Stimulated activated naive CD8-positive, alpha-beta T cell treated with anti-CD3 and anti-CD28 coated beads, Interleukin-15, amount 100 ng/mL, for 72 hours (primary cell): Measurements from ENCODE around the gene NFASC.

Source experiments
- ATAC-seq: fragments of 150-1000 bp; cut with Tn5 transposase; 2 replicates; pipeline ENCODE4 v1.10.0; 2021; ENCODE audit warnings: mild to moderate bottlenecking, moderate library complexity
- DNase-seq, 2 donors: peaks; one replicate each; pipeline ENCODE4 v3.0.0; 2021 to 2022
- H3K27ac Mint-ChIP-seq, 2 donors: one replicate each; pipeline ENCODE4 v1.8.0; 2022; ENCODE audit warnings: mild to moderate bottlenecking in 2 of 2, mixed read lengths in 2 of 2, moderate library complexity in 2 of 2
- H3K27me3 Mint-ChIP-seq: one replicate; pipeline ENCODE4 v1.8.0; 2022; ENCODE audit warnings: mixed read lengths
- H3K4me1 Mint-ChIP-seq: one replicate; pipeline ENCODE4 v1.8.0; 2022; ENCODE audit warnings: mild to moderate bottlenecking, mixed read lengths
- H3K4me3 Mint-ChIP-seq, 2 donors: one replicate each; pipeline ENCODE4 v1.8.0; 2022; ENCODE audit warnings: mild to moderate bottlenecking in 2 of 2, mixed read lengths in 2 of 2, moderate library complexity in 1 of 2
- H3K9me3 Mint-ChIP-seq, 2 donors: one replicate each; pipeline ENCODE4 v1.8.0; 2022; ENCODE audit warnings: mixed read lengths in 2 of 2

The NFASC gene

DNA sequence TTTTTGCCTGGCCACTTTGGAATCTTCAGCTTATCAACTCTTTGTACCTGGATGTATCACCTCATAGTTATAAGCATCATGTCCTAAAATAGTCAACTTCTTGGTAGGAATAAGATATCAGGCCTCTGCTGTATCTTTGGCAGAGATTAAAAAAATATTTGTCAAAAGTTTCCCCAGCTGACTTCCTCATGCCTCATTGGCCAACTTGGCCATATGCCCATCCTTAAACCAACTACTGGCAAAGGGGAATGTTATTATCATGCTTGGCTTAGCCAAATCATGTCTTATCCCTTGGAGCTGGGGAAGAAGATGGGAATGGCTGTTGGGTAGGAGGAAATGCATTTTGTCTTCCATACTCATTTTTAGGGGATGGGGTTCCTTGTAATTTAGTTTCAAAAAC lies 23.4 kb downstream of the NFASC start:
- Mint-ChIP-seq H3K9me3 (no peaks in the 10 kb centered on the region), H3K27ac (no peak overlapping the region), H3K4me3 (no peak overlapping the region), H3K4me1 (peaks cover 5% of the 10 kb centered on the region), H3K27me3 (peaks cover 47% of the 10 kb centered on the region)
- DNase-seq = no peak
- no peak for ATAC-seq

DNA sequence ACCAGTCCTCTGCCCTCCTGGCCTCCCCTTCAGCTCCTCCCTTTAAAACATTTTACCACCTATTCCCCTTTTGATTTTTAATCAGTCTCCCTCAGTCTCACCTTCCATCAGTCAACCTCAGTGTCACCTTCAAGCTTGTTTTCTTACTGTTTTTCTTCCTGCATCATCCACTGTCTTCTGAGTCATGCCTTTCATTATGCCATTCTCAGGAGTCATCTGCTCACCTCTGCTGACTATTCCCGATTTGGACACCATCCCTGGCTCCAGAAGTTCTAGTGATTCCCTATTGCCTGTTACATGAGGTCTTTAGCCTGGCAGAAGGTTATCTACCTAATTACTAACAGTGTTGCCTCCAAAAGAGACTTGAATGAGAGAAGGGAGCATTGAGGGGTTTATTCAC lies 23.9 kb downstream of the NFASC start:
- H3K4me3 Mint-ChIP-seq = no peak overlapping the region
- H3K27me3 Mint-ChIP-seq = peaks cover 48% of the 10 kb centered on the region
- no peaks in the 10 kb centered on the region for H3K9me3 Mint-ChIP-seq
- ATAC-seq (no peak), DNase-seq (no peak)
- H3K27ac Mint-ChIP-seq = no peak overlapping the region
- peaks cover 5% of the 10 kb centered on the region for H3K4me1 Mint-ChIP-seq

DNA sequence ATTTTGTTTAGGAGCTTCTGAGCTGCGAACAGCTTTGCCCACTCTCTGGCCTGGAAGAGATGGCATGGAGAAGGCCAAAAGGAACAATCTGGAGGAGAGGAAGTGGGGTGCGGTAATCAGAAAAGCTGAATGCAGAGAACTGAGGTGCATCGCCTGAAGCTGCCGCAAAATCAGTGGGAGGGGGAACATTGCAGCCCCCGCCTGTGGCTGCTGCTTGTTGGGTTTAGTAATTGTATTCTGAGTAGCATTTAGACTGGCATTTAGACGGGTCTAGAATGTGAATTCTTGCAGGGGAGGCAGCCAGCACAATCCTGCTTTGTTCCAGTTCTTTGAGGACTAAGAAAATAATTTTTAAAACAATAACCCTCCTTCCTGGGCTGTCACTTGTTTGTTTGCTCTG lies 25.4 kb downstream of the NFASC start:
- Mint-ChIP-seq H3K9me3 (no peaks in the 10 kb centered on the region), H3K4me3 (no peak overlapping the region), H3K27ac (no peak overlapping the region), H3K4me1 (no peaks in the 10 kb centered on the region), H3K27me3 (peaks cover 57% of the 10 kb centered on the region)
- no peak for DNase-seq
- no peak for ATAC-seq

DNA sequence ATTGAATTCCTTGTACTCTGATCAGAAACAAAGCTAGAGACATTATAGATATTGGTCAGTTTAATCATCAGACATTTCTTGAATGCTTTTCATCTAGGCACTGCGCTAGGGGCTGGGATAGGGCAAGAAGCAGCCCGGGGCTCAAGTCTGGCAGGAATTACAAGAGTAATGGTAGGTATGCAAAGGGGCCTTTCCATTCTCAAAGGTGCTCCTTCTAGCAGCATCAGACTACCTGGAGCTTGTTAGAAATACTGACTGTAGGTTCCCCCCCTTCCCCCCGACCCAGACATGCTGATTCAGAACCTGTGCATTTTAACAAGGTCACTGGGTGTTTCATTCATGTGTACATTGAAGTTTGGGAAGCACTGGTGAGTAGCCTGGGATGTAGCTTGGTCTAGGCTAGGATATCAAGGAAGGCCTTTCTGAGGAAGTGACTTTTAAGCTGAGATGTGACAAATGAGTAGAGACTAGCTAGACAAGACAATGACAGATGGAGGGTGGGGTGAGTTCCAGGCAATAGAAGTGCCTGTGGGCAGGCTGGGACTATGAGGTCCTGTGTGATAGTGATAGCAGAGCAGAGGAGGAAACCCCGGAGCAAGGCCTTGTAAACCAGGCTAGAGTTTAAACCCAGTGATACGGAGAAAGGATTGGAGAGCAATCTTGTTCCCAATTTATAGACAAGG lies 26.3 kb downstream of the NFASC start:
- Mint-ChIP-seq H3K4me1 (no peaks in the 10 kb centered on the region), H3K9me3 (no peaks in the 10 kb centered on the region), H3K27ac (no peak overlapping the region), H3K4me3 (no peak overlapping the region), H3K27me3 (peaks cover 66% of the 10 kb centered on the region)
- DNase-seq = no peak
- no peak for ATAC-seq

DNA sequence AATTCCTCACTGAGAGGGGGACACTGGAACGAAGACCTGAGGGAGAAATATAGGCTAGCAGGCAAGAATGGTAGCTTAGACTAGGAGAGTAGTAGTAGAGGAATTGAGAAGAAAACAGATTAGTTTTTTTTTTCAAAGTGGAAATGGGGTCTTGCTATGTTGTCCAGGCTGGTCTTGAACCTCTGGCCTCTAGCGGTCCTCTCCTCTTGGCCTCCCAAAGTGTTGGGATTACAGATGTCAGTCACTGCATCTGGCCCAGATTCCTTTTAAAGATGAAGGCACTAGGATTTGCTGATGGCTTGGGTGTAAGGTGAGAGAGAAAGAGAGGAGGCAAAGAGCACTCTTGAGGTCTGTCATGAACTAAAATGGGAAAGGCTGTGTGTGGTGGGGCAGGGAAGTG lies 30.1 kb downstream of the NFASC start:
- no peak overlapping the region for H3K4me3 Mint-ChIP-seq
- ATAC-seq (no peak), DNase-seq (no peak)
- H3K9me3 Mint-ChIP-seq = no peaks in the 10 kb centered on the region
- H3K27me3 Mint-ChIP-seq = peaks cover 73% of the 10 kb centered on the region
- peak overlapping the region in 1 of 2 donors; percentile 50 for H3K27ac Mint-ChIP-seq
- no peaks in the 10 kb centered on the region for H3K4me1 Mint-ChIP-seq

DNA sequence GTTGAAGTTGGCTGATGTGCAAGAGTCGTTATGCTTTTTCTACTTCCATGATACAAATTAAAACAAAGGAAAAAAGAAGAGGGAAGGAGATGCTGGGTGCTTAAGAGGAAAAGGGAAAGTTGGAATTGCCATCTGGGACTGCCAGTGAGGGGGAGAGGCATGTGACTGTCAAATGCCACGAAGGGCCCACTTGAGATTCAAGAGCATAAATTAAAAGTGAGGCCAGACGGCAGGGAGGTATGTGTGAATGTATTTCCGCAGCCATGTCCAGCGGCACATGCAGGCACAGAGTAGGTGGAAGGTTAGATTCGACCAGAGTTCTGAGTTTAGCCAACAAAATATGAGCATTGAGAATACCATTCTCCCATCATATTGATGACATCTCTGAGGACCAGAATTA lies 32.0 kb downstream of the NFASC start:
- no peaks in the 10 kb centered on the region for H3K9me3 Mint-ChIP-seq
- H3K4me1 Mint-ChIP-seq = no peaks in the 10 kb centered on the region
- DNase-seq = no peak
- peaks cover 58% of the 10 kb centered on the region for H3K27me3 Mint-ChIP-seq
- H3K4me3 Mint-ChIP-seq = no peak overlapping the region
- H3K27ac Mint-ChIP-seq = no peak overlapping the region
- ATAC-seq = no peak

DNA sequence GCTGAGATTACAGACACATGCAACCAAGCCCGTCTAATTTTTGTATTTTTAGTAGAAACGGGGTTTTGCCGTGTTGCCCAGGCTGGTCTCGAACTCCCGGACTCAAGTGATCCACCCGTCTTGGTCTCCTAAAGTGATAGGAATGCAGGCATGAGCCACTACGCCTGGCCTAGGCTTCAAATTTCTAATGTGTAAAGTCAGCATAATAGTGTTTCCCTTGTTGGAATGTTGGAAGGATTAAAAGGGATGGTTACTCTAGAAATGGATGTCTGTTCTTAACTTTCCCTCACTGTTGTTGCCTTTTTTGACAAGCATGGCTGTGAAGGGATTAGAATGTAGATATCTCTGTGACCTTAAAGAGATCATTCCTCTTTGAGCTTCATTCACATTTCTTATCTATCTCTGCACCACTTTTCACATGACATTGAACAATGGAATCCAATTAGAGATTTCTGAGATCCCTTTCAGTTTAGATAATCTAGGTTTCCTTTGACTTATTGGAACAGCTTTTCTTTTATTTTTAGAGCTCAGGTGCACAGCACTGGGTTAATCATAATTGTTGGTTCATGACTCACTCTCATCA lies 33.7 kb downstream of the NFASC start:
- DNase-seq (no peak), ATAC-seq (no peak)
- Mint-ChIP-seq H3K4me3 (no peak overlapping the region), H3K27ac (no peak overlapping the region), H3K9me3 (no peaks in the 10 kb centered on the region), H3K27me3 (peaks cover 55% of the 10 kb centered on the region), H3K4me1 (no peaks in the 10 kb centered on the region)

- Mint-ChIP-seq H3K4me3 (no peak overlapping the region), H3K4me1 (peaks cover 4% of the 10 kb centered on the region), H3K27me3 (peaks cover 32% of the 10 kb centered on the region), H3K9me3 (peaks cover 0 to 1% of the 10 kb centered on the region in 2 donors), H3K27ac (no peak overlapping the region)
- DNase-seq (no peak), ATAC-seq (no peak)
Observed at GRCh38 chr1:204909109-204909508, 38.4 kb downstream of the NFASC start.

GRCh38 chr1:204915861-204916495 lies 45.3 kb downstream of the NFASC start:
- Mint-ChIP-seq H3K4me3 (no peak overlapping the region), H3K9me3 (peaks cover 4 to 7% of the 10 kb centered on the region in 2 donors), H3K27me3 (peaks cover 22% of the 10 kb centered on the region), H3K4me1 (peaks cover 4% of the 10 kb centered on the region), H3K27ac (no peak overlapping the region)
- DNase-seq = no peak
- ATAC-seq = no peak

DNA sequence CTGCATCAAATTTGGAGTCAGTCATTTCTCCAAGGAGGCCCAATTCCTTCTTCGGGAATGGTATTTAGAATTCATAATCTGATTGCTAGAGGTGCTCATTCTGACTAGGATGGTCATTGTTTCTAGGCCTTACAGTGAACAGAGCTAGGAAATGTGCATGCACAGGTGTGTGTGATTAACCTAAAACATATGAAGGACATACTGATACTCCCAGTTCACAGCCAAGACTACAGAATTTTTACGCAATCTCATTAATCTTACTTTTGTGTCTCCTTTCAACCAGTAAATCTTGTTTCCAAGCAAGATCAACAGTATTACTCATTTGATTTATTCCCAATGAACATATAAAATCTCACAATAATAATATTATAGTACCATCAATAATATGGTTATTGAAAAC lies 47.1 kb downstream of the NFASC start:
- Mint-ChIP-seq H3K4me1 (no peaks in the 10 kb centered on the region), H3K27ac (no peak overlapping the region), H3K9me3 (peaks cover 4 to 7% of the 10 kb centered on the region in 2 donors), H3K27me3 (peaks cover 25% of the 10 kb centered on the region), H3K4me3 (no peak overlapping the region)
- DNase-seq = no peak
- no peak for ATAC-seq

DNA sequence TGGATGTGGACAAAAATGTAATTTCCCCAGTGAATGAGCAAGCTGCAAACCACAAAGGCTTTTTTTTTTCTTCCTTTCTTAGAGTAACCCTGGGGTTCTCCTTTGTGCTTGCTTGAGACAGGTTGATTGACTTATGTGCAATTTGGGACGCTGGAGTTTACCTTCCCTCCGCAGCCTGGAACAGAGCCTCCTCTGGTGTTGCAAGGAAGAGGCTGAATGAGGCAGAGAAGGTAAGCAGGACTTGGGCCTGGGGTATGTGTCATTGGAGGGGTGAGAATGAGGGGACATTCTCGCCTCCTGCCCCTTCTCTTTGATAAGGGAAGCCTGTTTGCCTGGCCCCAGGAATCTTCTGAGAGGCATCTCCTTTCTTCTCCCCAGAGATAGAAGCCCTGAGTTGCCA lies 49.8 kb downstream of the NFASC start:
- Mint-ChIP-seq H3K9me3 (no peaks in the 10 kb centered on the region), H3K4me3 (no peak overlapping the region), H3K27ac (no peak overlapping the region), H3K27me3 (peaks cover 32% of the 10 kb centered on the region), H3K4me1 (no peaks in the 10 kb centered on the region)
- ATAC-seq (no peak), DNase-seq (no peak)

GRCh38 chr1:204920967-204921366 lies 50.3 kb downstream of the NFASC start:
- Mint-ChIP-seq H3K4me3 (no peak overlapping the region), H3K27me3 (peaks cover 32% of the 10 kb centered on the region), H3K27ac (no peak overlapping the region), H3K4me1 (no peaks in the 10 kb centered on the region), H3K9me3 (no peaks in the 10 kb centered on the region)
- ATAC-seq (no peak), DNase-seq (no peak)

GRCh38 chr1:204921855-204922516 lies 51.3 kb downstream of the NFASC start:
- H3K27ac Mint-ChIP-seq = no peak overlapping the region
- no peaks in the 10 kb centered on the region for H3K9me3 Mint-ChIP-seq
- H3K4me1 Mint-ChIP-seq = no peaks in the 10 kb centered on the region
- H3K4me3 Mint-ChIP-seq = no peak overlapping the region
- DNase-seq = no peak
- ATAC-seq = no peak
- H3K27me3 Mint-ChIP-seq = peaks cover 32% of the 10 kb centered on the region

DNA sequence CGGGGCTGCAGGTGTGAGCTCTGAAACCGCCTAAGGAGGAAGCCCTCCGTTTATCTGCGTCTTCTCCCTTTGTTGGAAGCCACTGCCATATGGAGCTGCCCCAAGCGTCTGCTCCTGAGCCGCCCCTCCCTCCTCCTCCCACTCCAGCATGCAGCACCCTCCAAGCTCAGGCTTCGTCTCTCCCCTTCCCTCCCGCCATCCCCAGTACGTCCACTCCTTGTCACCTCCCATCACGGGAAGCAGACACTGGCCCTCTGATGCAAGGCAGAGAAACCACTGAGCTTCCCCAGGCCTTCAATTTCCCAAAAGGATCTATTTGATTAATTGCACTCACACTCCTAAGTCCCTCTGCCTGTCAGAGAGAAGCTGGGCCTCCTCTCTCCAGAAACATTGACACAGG lies 52.5 kb downstream of the NFASC start:
- no peak for DNase-seq

GRCh38 chr1:204923626-204924012 lies 53.0 kb downstream of the NFASC start:
- Mint-ChIP-seq H3K27me3 (peaks cover 32% of the 10 kb centered on the region), H3K27ac (no peak overlapping the region), H3K9me3 (no peaks in the 10 kb centered on the region), H3K4me1 (no peaks in the 10 kb centered on the region), H3K4me3 (no peak overlapping the region)
- ATAC-seq (no peak), DNase-seq (no peak)

More for the DNA sequence above, 52.5 kb downstream of the NFASC start:
- no peaks in the 10 kb centered on the region for H3K4me1 Mint-ChIP-seq
- no peak overlapping the region for H3K4me3 Mint-ChIP-seq
- no peak for ATAC-seq
- no peaks in the 10 kb centered on the region for H3K9me3 Mint-ChIP-seq
- peaks cover 32% of the 10 kb centered on the region for H3K27me3 Mint-ChIP-seq
- no peak overlapping the region for H3K27ac Mint-ChIP-seq
